Measurements from ENCODE around the gene MTA3.
"Not testable (repeated sequence)": the region's sequence is repeated elsewhere in the genome, so short reads cannot be mapped to it uniquely, and the experiment has no call there.

The MTA3 gene

DNA sequence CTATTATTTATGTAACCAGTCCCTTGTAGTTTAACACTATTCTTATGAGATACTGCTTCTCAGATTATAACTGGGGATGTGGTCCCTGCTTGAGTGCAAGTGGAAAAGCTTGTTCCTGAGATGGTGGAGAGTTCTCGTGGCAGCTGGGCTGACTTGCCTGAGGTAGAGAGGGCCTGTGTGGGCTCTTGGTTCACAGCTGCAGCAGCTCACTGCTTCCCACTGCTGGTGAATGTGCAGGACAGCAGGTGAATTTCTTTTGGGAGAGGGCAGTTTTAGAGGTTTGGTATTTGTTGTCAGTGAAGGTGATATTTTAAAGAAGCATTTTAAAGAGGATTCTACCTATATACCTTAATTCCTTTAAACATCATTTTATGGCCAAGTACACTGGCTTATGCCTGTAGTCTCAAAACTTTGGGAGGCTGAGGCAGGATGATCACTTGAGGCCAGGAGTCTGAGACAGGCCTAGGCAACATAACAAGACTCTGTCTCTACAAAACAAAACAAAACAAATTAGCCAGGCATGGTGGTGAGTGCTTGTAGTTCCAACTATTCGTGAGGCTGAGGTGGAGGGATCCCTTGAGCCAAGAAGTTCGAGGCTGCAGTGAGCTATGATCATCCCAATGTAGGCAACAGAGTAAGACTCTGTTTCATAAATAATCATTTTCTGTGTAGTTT lies 94.8 kb downstream of the MTA3 start:
- peak; percentile 63 for DNase-seq (ENCODE audit: low spot score)

DNA sequence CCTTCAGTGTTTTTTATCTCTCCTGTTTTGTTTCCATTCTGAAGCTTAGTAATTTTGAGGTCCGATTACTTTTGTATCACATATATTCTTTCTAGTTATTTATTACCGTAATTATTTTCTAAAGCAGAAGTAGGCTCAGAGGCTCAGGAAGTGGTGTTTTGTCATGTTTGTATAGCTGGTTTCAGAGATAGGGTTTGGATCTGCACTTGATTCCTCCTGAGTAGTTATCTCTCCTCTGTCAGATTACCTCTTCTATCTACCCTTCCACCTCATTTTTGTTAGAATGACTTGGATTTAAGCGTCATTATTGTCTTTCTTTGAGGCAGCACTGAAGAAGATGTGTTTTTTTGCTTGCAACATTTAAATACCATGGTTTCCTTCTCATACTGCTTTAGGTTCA lies 95.4 kb downstream of the MTA3 start:
- DNase-seq (ENCODE audit: low spot score): no peak

DNA sequence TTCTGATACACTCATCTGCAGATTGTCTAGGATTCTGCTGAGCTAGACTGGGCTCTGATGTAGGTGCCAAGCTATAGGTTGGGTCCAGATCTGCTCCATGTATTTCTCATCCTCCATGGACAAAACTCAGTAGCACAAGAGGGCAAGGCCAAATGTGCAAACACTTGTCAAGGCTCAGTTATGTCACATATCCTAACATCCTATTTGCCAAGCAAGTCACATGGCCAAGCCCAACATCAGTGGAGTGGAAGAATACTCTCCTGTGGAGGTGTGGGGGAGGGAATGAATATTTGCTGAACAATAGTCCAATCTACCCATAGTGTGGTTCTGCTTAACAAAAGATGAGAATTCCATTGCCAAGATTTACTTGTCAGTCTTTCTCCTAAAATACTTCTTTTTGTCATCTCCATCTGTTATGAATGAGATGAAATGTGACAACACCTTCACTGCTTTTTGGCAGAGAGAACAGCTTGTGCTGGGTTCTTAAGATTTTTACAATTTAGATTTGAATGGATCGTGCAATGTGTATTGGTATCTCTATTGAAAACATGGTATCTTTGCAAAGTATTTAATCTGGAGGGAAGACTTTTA lies 105.7 kb downstream of the MTA3 start:
- peak; percentile 28 for DNase-seq (ENCODE audit: low spot score)

DNA sequence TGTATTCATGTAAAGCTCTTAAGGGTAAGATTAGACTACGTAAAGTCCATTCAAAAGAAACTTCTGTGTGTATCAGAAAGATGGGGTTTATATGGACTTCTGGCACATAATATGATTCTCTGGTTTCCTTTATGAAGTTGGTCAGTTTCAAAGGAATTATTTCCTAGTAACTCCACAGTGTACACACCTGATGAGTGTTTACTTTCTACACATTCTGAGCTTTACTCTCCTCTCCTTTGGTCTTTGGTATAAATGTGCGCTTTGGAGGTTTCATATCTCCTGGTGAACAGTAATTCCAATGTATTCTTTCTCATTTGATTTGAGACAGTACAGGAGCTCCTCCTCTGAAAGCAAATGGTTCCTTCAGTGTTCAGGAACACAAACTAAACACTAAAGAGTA lies 107.4 kb downstream of the MTA3 start:
- no peak for DNase-seq (ENCODE audit: low spot score)

DNA sequence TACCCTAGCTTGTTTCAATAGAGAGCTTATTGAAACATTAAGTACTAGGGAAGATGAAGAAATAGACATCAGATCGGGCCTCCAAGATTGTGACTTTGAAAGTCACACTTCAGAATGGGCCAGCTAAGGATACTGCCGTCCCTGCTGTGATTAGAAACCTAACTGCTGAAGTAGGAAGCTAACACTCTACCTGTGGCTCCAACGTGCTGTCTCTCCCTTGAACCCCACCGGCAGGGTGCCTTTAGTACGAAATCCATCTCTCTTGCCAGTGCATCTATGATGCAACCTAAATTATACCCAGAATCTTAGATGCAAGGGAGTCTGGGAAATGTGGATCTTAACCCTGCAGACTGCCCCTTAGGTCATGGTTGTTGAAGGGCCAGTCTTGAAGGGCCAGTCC lies 116.9 kb downstream of the MTA3 start:
- no peak for DNase-seq (ENCODE audit: low spot score)

DNA sequence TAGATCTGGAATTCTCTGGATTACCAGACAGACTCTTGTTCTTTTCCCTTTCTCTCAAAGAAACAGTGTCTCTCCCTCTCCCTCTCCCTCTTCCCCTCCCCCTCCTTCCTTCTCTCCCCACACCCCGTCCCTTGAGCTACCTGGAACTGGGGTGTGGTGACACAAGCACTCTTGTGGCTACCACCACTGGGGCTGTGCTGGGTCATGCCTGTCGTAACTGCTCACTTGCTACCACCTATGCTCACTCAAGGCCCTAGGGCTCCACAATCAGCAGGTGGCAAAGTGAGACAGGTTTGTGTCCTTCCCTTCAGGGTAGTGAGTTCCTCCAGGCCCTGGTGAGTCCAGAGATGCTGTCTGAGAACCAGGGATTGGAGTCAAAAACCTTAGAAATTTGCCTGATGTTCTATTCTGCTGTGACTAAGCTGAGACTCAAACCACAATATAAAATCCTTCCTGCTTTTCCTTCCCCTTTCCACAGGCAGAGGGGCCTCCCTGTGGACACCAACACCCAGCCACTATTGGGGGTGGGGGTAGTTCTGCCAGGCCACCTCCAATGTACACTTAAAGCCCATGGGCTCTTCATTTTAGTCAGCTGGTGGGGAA lies 124.7 kb downstream of the MTA3 start:
- DNase-seq (ENCODE audit: low spot score): no peak

DNA sequence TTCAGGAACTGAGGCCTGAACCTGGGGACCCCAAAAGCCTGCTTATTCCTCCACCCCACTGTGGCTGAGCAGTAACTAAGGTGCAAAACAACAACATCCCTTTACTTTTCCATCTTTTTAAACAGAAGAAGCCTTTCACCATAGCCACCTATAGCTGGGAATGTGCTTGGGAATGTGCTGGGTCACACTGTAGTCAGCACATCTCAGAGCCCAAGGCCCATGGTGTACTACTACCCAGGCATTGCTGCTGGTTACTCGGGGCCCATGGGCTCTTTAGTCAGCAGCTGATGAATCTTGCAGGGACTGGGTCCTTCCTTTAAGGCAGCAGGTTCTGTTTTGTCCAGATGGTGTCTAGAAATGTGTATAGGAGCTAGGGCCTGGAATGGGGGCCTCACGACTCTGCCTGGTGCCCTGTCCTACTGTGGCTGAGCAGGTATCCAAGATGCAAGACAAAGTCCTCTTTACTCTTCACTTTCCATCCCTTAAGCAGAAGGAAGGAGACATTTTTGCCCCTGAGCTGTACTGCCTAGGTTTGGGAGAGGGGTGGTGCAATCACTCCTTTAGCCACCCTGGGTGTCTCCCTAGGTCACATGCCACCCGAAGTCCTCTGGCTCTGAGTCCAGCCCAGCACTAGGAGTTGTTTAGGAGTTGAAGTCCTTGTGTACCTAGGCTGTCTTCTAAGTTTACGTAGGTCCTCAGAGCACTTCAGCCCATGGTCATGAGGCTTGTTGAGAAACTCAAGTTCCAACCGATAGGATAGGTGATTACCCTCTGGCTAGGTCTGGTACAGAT lies 125.5 kb downstream of the MTA3 start:
- DNase-seq (ENCODE audit: low spot score): no peak

DNA sequence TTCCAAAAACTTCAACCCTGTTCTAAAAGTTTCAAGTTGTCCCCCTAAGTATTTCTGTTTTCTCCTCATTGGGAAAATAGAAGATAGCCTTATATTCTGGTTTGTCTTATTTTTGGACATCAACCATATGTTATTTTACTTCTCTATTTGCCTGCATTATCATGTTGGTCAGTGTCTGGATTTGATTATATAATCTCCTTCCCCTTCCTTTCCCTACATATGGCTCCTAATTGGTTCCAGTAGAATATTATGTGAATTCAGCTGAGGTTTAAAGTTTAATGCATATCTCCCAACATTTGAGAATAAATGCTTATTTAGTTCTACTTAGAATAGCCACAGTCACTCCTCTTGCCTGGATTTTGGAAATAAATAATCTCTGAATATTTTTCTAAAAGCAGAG lies 128.6 kb downstream of the MTA3 start:
- DNase-seq (ENCODE audit: low spot score): no peak

DNA sequence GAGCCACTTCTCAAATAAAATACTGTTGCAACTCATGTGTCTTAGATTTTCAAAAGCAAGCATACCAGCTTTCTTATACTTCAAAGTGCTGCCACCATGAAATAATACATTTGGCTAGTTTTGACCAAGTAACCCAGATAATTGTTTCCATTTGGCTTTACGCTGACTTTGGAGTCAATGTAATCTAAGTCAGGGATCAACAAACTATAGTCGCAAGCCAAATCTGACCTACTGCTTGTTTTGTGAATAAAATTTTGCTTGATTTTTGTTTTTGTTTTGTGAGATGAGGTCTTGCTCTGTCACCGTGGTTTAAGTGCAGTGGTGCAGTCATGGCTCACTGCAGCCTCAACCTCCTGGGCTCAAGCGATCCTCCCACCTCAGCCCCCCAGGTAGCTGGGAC lies 130.5 kb downstream of the MTA3 start:
- no peak for DNase-seq (ENCODE audit: low spot score)

DNA sequence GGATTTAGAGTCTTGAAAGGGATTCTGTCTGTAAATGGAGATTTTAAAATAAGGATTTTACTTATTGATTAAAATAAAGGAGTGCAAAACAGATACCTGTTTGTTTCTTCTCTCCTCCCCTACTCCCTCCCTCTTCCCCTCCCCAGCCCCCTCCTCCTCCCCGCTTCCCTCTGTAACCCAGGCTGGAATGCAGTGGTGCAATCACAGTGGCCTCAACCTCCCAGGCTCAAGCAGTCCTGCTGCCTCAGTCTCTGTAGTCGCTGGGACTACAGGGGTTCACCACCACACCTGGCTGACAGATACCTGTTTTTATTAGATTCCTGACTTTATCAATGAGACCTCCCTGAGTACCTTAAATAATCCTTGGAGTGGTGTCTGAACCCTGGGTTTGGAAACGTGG lies 138.4 kb downstream of the MTA3 start:
- no peak for DNase-seq (ENCODE audit: low spot score)

DNA sequence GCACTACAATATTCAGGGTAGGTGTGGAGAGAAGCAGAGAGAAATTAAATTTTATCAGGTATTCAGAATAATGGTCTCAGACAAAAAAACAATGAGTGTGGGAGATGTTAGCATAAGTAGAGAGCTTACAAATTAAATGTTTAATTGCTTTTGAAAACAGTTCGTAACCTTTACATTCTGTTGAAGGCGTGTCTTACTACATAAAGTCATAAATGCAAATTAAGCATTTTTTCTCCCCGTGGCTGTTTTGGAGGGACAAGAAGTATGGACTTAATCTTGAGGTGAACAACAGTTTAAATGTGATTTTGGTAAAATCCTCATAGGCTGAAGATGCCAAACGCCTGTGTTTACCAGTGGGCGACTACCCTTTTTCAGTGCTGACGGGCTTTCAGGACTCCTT lies 139.7 kb downstream of the MTA3 start:
- DNase-seq (ENCODE audit: low spot score): no peak

DNA sequence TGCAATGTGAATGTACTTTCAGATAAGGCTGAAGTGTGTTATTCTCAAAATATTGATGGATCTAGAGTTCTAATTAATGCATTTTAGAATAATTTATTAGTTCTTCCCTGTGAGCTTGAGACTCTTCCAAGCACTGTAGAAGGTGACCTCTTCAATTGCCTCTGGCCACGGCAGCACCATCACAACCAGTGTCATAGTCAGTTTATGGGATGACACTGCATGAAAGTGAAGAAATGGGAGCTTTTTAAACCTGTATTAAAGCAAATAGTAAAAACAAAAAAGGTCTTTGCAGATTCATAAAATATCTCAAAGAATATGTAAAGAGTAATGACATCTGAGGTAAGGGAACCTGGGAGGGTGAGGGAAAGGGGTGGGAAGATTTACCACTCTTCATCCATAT lies 143.5 kb downstream of the MTA3 start:
- DNase-seq (ENCODE audit: low spot score): no peak

DNA sequence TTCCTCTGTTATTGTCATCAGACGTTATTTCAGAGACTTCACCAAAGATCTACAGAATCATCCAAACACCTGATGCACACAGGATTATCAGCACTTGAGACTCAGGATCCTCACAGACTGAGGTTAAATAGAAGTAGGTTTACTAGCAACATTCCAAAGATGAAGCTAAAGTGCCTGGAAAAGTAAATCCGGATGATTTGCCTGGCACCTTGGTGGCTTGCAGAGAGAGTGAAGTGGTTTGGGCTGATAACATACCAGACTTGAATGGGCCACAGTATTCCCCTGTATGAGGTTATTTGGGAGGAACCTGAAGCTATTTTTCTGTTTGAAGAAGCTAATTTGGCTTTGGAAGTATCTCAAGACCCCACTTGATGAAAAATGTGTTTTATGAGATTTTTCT lies 144.5 kb downstream of the MTA3 start:
- DNase-seq (ENCODE audit: low spot score): no peak

DNA sequence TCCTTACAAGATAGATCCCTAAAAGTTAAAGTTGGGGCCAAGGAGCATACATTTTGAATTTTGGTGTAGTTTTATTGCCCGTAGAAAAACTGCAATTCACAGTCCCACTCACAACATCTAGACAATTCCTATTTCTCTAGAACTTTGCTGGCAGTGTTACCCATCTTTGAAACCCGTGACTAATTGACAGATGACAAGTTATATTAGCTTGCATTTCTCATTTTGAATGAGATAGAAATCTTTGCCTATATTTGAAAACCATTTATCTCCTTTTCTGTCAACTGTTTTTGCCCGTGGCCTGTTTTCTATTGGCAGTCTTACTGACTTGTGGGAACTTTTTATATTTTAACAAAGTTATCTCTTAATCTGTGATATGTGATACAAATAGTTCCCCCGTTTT lies 145.5 kb downstream of the MTA3 start:
- no peak for DNase-seq (ENCODE audit: low spot score)

DNA sequence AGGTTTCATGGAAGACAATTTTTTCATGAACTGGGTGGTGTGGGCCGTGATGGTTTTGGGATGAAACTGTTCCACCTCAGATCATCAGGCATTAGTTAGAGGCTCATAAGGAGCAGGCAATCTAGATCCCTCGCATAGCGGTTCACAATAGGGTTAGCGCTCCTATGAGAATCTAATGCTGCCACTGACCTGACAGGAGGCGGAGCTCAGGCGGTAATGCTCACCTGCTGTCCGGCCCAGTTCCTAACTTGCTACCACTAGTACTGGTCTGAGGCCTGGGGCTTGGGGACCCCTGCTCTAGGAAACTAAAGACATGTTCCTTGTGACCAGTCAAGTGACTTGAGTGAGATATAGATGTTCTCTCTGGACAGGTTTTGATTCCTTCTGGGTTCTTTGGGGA lies 146.3 kb downstream of the MTA3 start:
- no peak for DNase-seq (ENCODE audit: low spot score)

DNA sequence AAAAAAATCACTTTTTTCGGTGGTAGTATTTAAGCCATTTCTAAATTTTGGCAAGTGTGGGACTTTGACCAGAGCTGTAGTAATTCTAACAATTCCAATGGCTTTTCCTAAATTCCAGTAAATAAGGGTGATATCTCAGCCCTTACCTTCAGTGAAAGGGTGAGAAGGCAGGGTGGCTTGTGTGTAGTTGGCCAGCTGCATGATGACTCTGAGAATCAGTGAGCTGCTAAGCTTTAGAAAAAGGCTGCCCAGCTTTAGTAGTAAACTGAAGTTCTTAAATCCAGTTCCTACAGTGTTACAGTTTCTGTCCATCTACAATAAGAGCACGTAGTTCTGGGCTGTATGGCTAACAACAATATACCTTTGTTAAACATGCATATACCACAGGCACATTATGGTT lies 153.5 kb downstream of the MTA3 start:
- DNase-seq (ENCODE audit: low spot score): no peak

DNA sequence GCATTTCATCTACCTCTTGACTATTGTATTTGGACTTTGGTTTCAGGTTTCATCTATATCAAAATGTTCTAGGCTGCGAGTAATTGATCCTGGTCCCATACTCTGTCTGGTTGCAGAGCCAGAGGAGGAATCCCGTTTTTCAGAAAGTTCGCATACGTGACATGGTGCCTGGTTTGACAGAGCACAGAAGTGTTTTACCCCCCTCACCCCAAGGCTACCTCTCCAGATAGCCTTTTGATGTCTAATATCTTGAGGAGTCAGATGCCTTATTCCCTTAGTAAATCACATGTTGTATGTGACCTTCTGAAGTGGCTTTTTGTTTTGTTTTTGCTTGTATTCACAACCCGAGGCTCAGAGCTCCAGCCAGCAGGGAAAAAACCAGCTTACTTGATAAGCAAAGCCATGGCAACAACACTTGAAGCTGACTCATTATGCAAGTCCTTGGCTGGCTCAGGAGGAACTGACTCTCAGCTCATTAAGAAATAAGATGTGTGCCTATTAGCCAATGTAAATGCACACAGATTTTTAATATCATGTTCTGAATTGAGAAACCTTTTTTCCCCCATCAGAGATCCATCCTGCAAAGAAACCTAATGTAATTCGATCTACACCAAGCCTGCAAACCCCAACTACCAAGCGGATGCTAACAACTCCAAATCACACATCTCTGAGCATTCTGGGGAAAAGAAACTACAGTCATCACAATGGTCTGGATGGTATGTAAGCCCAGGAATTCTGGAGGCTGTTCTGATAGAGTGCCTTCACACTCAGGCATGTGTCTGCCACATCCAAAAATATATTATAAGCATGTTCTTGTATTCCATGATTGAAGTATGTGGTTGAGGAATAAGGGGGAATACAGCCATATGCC lies 154.1 kb downstream of the MTA3 start:
- DNase-seq (ENCODE audit: low spot score): no peak

DNA sequence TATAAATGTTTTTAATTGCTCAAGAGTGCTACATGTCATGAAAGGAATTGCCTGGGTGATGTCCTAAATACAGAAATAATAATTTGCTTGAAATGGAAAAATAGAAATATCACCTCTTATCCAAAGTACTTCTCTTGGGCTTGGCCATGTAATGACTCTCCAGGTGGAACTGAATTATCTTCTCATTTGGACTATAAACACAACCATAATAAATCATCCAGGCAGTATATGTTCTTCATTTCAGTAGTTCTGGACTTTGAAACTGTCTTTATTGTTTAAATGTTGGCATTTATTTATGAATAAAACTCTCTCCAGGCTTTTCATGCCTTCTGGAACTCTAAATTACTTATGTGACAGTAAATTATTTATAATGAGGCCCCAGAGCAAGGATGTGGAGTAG lies 155.0 kb downstream of the MTA3 start:
- no peak for DNase-seq (ENCODE audit: low spot score)

DNA sequence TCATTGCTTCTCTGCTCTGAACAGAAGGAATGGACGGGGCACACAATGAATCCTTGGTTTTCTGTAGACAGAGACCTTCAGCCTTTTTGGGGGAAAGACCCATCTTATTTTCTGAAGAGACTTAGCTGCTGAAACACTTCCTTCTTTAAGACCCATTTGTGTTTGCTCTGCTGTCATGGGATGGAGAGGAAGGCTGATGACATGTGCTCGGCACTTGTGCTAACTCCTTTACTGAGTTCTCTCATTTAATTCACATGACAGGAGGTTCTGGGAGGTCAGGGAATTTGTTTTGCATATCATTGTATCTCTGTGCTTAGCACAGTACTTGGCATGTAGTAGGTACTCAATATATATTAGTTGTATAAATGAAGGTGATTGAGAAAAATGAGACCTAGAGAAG lies 156.5 kb downstream of the MTA3 start:
- no peak for DNase-seq (ENCODE audit: low spot score)

DNA sequence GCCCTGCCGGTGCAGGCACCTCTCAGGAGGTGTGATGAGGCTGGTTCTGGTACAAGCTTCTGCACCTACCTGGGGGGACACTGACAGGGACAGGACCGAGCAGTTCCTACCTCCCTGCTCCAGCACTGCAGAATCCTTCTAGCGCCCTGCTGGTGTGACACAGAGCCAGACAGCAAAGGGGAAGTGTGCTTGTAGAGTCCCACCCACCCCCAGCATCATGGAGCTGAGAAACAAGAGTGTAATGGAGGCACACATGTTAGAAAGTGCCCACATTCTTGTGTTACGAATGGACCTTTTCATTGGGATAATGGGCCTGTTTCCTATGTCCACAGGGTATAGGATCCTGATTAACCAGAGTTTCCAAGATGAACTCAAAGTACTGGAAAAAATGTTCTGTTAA lies 157.2 kb downstream of the MTA3 start:
- no peak for DNase-seq (ENCODE audit: low spot score)

DNA sequence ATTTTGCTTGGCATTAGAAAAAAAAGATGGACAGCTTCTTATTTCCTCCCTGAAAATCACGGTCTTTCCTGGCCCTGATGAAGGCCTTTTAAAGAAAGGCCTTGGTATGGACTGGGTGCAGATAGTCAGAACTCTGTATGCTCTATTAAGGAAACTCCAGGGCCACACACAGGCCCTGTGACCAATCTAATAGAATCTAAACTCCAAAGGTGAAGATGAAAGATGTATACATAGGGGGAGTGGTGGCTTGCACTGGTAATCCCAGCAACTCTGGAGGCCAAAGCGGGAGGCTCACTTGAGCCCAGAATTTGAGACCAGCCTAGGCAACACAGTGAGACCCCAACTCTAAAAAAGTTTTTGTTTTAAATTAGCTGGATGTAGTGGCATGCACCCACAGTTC lies 158.2 kb downstream of the MTA3 start:
- no peak for DNase-seq (ENCODE audit: low spot score)

DNA sequence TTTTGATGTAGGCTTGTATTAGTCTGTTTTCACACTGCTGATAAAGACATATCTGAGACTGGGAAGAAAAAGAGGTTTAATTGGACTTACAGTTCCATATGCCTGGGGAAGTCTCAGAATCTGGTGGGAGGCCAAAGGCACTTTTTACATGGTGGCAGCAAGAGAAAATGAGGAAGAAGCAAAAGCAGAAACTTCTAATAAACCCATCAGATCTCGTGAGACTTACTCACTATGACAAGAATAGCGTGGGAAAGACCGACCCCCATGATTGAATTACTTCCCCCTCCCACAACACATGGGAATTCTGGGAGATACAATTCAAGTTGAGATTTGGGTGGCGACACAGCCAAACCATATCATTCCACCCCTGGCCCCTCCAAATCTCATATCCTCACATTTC lies 162.9 kb downstream of the MTA3 start:
- not testable (repeated sequence) for DNase-seq (ENCODE audit: low spot score)
